Endothelial cell of umbilical vein (primary cell): ENCODE data around the gene OGDH. TPM values are rescaled to one million over a fixed set of nuclear protein-coding genes. Genes with fewer than 3 reads are reported as not detected.
A peak's percentile ranks its signal among the peaks of the same experiment; 100 is the strongest.

Experiments used
- BruUV-seq: library from RNA; stranded (reverse); fragments of 400-500 nt; replicated peaks from 2 replicates; lab custom pipeline; 2021; lab: Mats Ljungman, UMichigan
- CTCF ChIA-PET: fragments of 300-600, 350-600 bp; sonication (Branson Sonifier 250); formaldehyde crosslinking; loops from one replicate; lab custom pipeline; 2021; ENCODE audit warnings: antibody characterized with exemption, inconsistent platforms; lab: Charles Lee
- POLR2A ChIA-PET: fragments of 300-600, 350-600 bp; sonication (Branson Sonifier 250); formaldehyde crosslinking; loops from one replicate; lab custom pipeline; 2021; ENCODE audit warnings: antibody characterized with exemption, inconsistent platforms; lab: Charles Lee
- DNase-seq: peaks from one replicate; pipeline ENCODE4 v3.0.0-alpha.2; 2011; ENCODE audit warnings: low read depth, low spot score
- FAIRE-seq: peaks from 2 replicates; lab custom pipeline; 2011; peaks lifted over from hg19 to GRCh38; lab: Jason Lieb, UNC
- H2AFZ ChIP-seq: 2 replicates; pipeline ENCODE4 v1.6.0; 2012; ENCODE audit warnings: low read depth, low read length, control low read depth, inconsistent platforms
- H3K27ac ChIP-seq: 2 replicates; pipeline ENCODE4 v1.5.1; 2011; ENCODE audit warnings: low read depth, mild to moderate bottlenecking, control low read depth, low read length, moderate library complexity; ENCODE audit not compliant: insufficient read depth
- H3K27me3 ChIP-seq, 2 experiments: 2 replicates each; pipeline versions ENCODE4 v1.6.0 to v1.6.1; 2011; ENCODE audit warnings: low read length in 2 of 2, mixed read lengths in 1 of 2; ENCODE audit not compliant: control insufficient read depth in 2 of 2, insufficient read depth in 2 of 2
- H3K36me3 ChIP-seq, 2 experiments: 2 replicates in 1 of 2; 3 replicates in 1 of 2; pipeline ENCODE4 v1.5.1; 2011; ENCODE audit warnings: low read length in 2 of 2, mild to moderate bottlenecking in 1 of 2, moderate library complexity in 1 of 2; ENCODE audit not compliant: control insufficient read depth in 2 of 2, insufficient read depth in 2 of 2; ENCODE audit errors: extremely low read depth in 1 of 2
- H3K4me1 ChIP-seq: 3 replicates; pipeline ENCODE4 v1.5.1; 2011; ENCODE audit warnings: mild to moderate bottlenecking, low read length; ENCODE audit not compliant: control insufficient read depth, insufficient read depth; ENCODE audit errors: extremely low read depth
- H3K4me2 ChIP-seq: 2 replicates; pipeline ENCODE4 v1.6.1; 2011; ENCODE audit warnings: low read length, control low read depth, mixed read lengths; ENCODE audit not compliant: insufficient read depth
- H3K4me3 ChIP-seq, 3 experiments: fragments of 200-600 bp in 1 of 3; sonication (generic), shearing (Covaris generic) in 1 of 3; replicated peaks in 1 of 3; 2 replicates each; pipeline ENCODE4 v1.5.1; 2011 to 2016; ENCODE audit warnings: control low read depth in 3 of 3, low read length in 3 of 3, mild to moderate bottlenecking in 2 of 3, inconsistent platforms in 1 of 3, low read depth in 1 of 3, moderate library complexity in 1 of 3; ENCODE audit not compliant: insufficient read depth in 1 of 3
- H3K79me2 ChIP-seq: 2 replicates; pipeline ENCODE4 v1.6.0; 2012; ENCODE audit warnings: low read length, inconsistent platforms; ENCODE audit not compliant: control insufficient read depth, insufficient read depth
- H3K9ac ChIP-seq: replicated peaks from 2 replicates; pipeline ENCODE3; 2011; ENCODE audit warnings: low read length, control low read depth; ENCODE audit not compliant: insufficient read depth; ENCODE audit errors: extremely low read depth
- H3K9me1 ChIP-seq: replicated peaks from 3 replicates; pipeline ENCODE4 v1.6.0; 2011; ENCODE audit warnings: mild to moderate bottlenecking, low read length; ENCODE audit not compliant: control insufficient read depth, insufficient read depth; ENCODE audit errors: extremely low read depth
- H3K9me3 ChIP-seq: replicated peaks from 2 replicates; pipeline ENCODE4 v1.5.1; 2012; ENCODE audit warnings: low read length, inconsistent platforms; ENCODE audit not compliant: control insufficient read depth, insufficient read depth
- H4K20me1 ChIP-seq: replicated peaks from 2 replicates; pipeline ENCODE3; 2011; ENCODE audit warnings: mild to moderate bottlenecking, low read length; ENCODE audit not compliant: control insufficient read depth, insufficient read depth; ENCODE audit errors: extremely low read depth
- EZH2 ChIP-seq: IDR thresholded peaks from 2 replicates; pipeline ENCODE4 v1.6.1; 2012; ENCODE audit warnings: borderline replicate concordance, low read depth, mild to moderate bottlenecking, moderate library complexity, low read length, inconsistent platforms; ENCODE audit not compliant: severe bottlenecking
- FOS ChIP-seq: IDR thresholded peaks from 2 replicates; pipeline ENCODE4 v1.6.1; 2011; ENCODE audit warnings: mild to moderate bottlenecking, low read length, moderate library complexity, borderline replicate concordance; ENCODE audit not compliant: insufficient read depth
- GATA2 ChIP-seq: IDR thresholded peaks from 2 replicates; pipeline ENCODE4 v1.7.0; 2011; ENCODE audit warnings: low read depth, mild to moderate bottlenecking, moderate library complexity, mixed read lengths, low read length; ENCODE audit not compliant: insufficient read length, insufficient read depth
- JUN ChIP-seq: IDR thresholded peaks from 2 replicates; pipeline ENCODE4 v1.6.1; 2011; ENCODE audit warnings: borderline replicate concordance, low read depth; ENCODE audit not compliant: insufficient read length, insufficient read depth
- MYC ChIP-seq: IDR thresholded peaks from one replicate; pipeline ENCODE4 v1.6.1; 2011; ENCODE audit warnings: mild to moderate bottlenecking, low read depth, low read length
- POLR2AphosphoS5 ChIP-seq: IDR thresholded peaks from 2 replicates; pipeline ENCODE4 v1.6.1; 2012; ENCODE audit warnings: low read depth, mild to moderate bottlenecking, control low read depth, low read length, moderate library complexity; ENCODE audit not compliant: insufficient read depth
- dilution Hi-C: fragments of 300-500 bp; cut with MboI; formaldehyde crosslinking; loops from one replicate; pipeline ENCODE4 v1.15.0; 2019; ENCODE audit warnings: low sequenced_read_pairs; ENCODE audit not compliant: extremely low pct_ligation_motif_present
- intact Hi-C: fragments of 100-400 bp; cut with micrococcal nuclease; formaldehyde crosslinking; loops from one replicate; pipeline ENCODE4 v1.10.0; 2022
- polyA plus RNA-seq, 4 experiments: library from polyadenylated mRNA; depleted of rRNA in 3 of 4; stranded (reverse) in 3 of 4; unstranded in 1 of 4; fragments of >200 nt; gene quantifications; 2 replicates each; pipeline versions ENCODE4 v1.2.1 to v1.2.3, GENCODE V29; 2011 to 2012; ENCODE audit warnings: missing spikeins in 1 of 4
- total RNA-seq: library from RNA; stranded (reverse); gene quantifications from 2 replicates; pipeline ENCODE4 v1.2.3, GENCODE V29; 2021
- TF ChIP-seq, protein P1 (sequence below): IDR thresholded peaks from 2 replicates; pipeline ENCODE4 v1.6.1; 2011; ENCODE audit not compliant: insufficient read depth, insufficient read length

OGDH gene
- total and polyA plus RNA-seq, 2 donors (not counting 3 experiments of a cell fraction or from before 2014, with no cell fraction given) = 88.9 to 92.9 TPM

DNA sequence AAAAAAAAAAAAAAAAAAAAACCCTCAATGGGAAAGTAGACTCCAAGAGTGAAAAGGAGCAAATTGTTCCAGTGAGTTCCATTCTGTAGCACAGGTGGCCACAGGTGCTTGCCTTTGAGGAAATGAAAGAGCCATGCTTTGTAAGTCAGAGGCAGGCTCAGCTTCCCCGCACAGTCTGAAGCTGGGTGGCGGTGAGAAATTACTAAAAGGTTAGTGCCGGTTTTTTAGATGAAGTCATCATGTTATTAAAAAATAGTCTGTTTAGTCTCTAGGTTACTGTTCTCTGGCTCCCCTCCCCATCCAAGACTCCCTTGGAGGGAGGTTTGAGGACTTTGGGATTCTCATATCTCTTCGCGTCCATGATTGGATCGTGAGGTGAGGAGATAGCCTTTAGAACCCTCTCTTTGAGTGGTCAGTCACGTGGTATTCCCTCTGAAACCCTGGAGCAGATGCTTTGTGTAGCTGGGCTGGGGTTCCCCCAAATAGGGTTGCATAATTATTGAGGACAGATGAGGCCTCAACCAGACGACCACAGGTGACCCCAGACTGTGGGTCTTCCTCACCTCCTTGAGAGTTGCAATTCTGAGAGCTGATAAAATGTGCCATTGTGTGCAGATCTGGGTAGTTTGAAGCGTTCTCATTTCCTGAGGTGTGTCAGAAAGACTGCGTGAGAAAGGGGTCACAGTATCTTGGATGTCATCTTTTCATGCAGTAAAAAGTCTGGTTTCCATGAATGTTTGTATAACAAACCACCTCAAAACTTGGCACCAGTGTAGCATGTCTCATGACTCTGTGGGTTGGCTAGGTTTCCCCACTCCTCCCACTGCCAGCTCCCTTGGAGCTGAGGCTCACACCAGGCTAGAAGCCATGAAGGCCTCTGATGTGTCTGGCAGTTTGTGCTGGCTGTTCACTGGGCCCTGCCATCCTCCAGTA is 27.1 kb downstream of the OGDH start:
- intact Hi-C loops (loop anchor here (1.0 kb wide), 1 partner anchor 27 kb away; the partner anchor contains the start of gene OGDH), dilution Hi-C loops (no loop called here)
- Histone ChIP-seq H4K20me1 (no peaks in the 10 kb centered on the region), H2AFZ (no peak overlapping the region), H3K36me3 (peaks cover 2% of the 10 kb centered on the region in 2 experiments), H3K4me1 (peaks cover 38% of the 10 kb centered on the region), H3K27me3 (no peaks in the 10 kb centered on the region), H3K27ac (peak overlapping the region; percentile 97), H3K9me1 (no peaks in the 10 kb centered on the region), H3K4me3 (no peak overlapping the region), H3K9me3 (no peaks in the 10 kb centered on the region), H3K4me2 (peak overlapping the region; percentile 50), H3K79me2 (peaks cover 3% of the 10 kb centered on the region), H3K9ac (peak overlapping the region; percentile 61)
- DNase-seq = peak; percentile 95
- FAIRE-seq = peak; percentile 87
- ChIA-PET CTCF (interaction anchor here (0.9 to 1.4 kb wide), 2 partner anchors 12 to 28 kb away, joined by 3 to 4 read pairs; no protein-coding TSS in a partner anchor), POLR2A (interaction anchor here (0.6 to 1.2 kb wide), 3 partner anchors 27 to 114 kb away, joined by 4 to 6 read pairs (median 4); partner anchors contain the start of gene OGDH)
- peak; percentile 97 for TF ChIP-seq GATA2
- TF ChIP-seq MYC = no peak
- TF ChIP-seq JUN = peak; percentile 58
- peak; percentile 57 for TF ChIP-seq POLR2AphosphoS5
- TF ChIP-seq FOS = peak; percentile 37
- no peak for TF ChIP-seq EZH2
- TF ChIP-seq, protein P1, sequence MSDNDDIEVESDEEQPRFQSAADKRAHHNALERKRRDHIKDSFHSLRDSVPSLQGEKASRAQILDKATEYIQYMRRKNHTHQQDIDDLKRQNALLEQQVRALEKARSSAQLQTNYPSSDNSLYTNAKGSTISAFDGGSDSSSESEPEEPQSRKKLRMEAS = no peak
- no TSS peak for BruUV-seq
